Fibroblast of the conjunctiva (primary cell): ENCODE data around the gene KCND2.
"Not testable (repeated sequence)": the region's sequence is repeated elsewhere in the genome, so short reads cannot be mapped to it uniquely, and the experiment has no call there.

ENCODE experiments used
- DNase-seq: peaks from one replicate; pipeline ENCODE4 v3.0.0-alpha.2; 2010; ENCODE audit warnings: low read depth

The KCND2 gene

GRCh38 chr7:120587243-120587642 is 314.3 kb downstream of the KCND2 start:
- no peak for DNase-seq

GRCh38 chr7:120588416-120588815 is 315.4 kb downstream of the KCND2 start:
- DNase-seq, result no peak

GRCh38 chr7:120588862-120589261 is 315.9 kb downstream of the KCND2 start:
- no peak for DNase-seq

GRCh38 chr7:120600607-120601006 is 327.6 kb downstream of the KCND2 start:
- no peak for DNase-seq

- DNase-seq, result no peak
These were observed 330.4 kb downstream of the KCND2 start for GRCh38 chr7:120603366-120603765.

GRCh38 chr7:120609136-120609753 is 336.3 kb downstream of the KCND2 start:
- no peak for DNase-seq

GRCh38 chr7:120611975-120612374 is 339.0 kb downstream of the KCND2 start:
- no peak for DNase-seq

GRCh38 chr7:120615703-120616102 is 342.7 kb downstream of the KCND2 start:
- DNase-seq, result no peak

- DNase-seq, result no peak
These were observed 344.3 kb downstream of the KCND2 start for GRCh38 chr7:120617275-120617674.

GRCh38 chr7:120628251-120628650 is 355.3 kb downstream of the KCND2 start:
- DNase-seq, result peak; percentile 5

GRCh38 chr7:120639884-120640283 is 366.9 kb downstream of the KCND2 start:
- no peak for DNase-seq

- DNase-seq, result no peak
These were observed 373.0 kb downstream of the KCND2 start for GRCh38 chr7:120645966-120646365.

- no peak for DNase-seq
These were observed 381.3 kb downstream of the KCND2 start for GRCh38 chr7:120654241-120654640.

GRCh38 chr7:120658516-120658915 is 385.5 kb downstream of the KCND2 start:
- DNase-seq, result no peak

GRCh38 chr7:120662291-120662690 is 389.3 kb downstream of the KCND2 start:
- DNase-seq, result no peak

- no peak for DNase-seq
These were observed 392.1 kb downstream of the KCND2 start for GRCh38 chr7:120665068-120665467.

GRCh38 chr7:120675076-120675475 is 402.1 kb downstream of the KCND2 start:
- no peak for DNase-seq

GRCh38 chr7:120677535-120677934 is 404.6 kb downstream of the KCND2 start:
- DNase-seq, result no peak

- no peak for DNase-seq
These were observed 408.0 kb downstream of the KCND2 start for GRCh38 chr7:120680985-120681384.

- no peak for DNase-seq
These were observed 411.5 kb downstream of the KCND2 start for GRCh38 chr7:120684463-120684862.

GRCh38 chr7:120691915-120692314 is 418.9 kb downstream of the KCND2 start:
- DNase-seq, result no peak

GRCh38 chr7:120695848-120696247 is 422.9 kb downstream of the KCND2 start:
- no peak for DNase-seq

- DNase-seq, result no peak
These were observed 427.8 kb downstream of the KCND2 start for GRCh38 chr7:120700796-120701195.

GRCh38 chr7:120702408-120702807 is 429.4 kb downstream of the KCND2 start:
- DNase-seq, result not testable (repeated sequence)
